Lower lobe of right lung (tissue), 2 donors: ENCODE data around the gene FRY. TPM values are rescaled to one million over a fixed set of nuclear protein-coding genes. Genes with fewer than 3 reads are reported as not detected.

Source experiments
- ATAC-seq, 2 donors: fragments of 200-7000 bp; cut with Tn5 transposase; one replicate each; pipeline ENCODE4 v1.9.1; 2020 to 2022; ENCODE audit warnings: mild to moderate bottlenecking in 2 of 2, moderate library complexity in 2 of 2
- DNase-seq: peaks from one replicate; pipeline ENCODE4 v3.0.0-alpha.2; 2020
- H3K27ac ChIP-seq: fragments of 200-600 bp; one replicate; pipeline ENCODE4 v1.8.0; 2022
- H3K27me3 ChIP-seq: fragments of 200-600 bp; one replicate; pipeline ENCODE4 v1.8.0; 2022; ENCODE audit warnings: low read depth
- H3K36me3 ChIP-seq: fragments of 200-600 bp; one replicate; pipeline ENCODE4 v1.8.0; 2022; ENCODE audit warnings: mild to moderate bottlenecking
- H3K4me1 ChIP-seq: fragments of 200-600 bp; one replicate; pipeline ENCODE4 v1.8.0; 2022
- H3K4me3 ChIP-seq: fragments of 200-600 bp; one replicate; pipeline ENCODE4 v1.8.0; 2022; ENCODE audit warnings: mild to moderate bottlenecking
- H3K9me3 ChIP-seq: fragments of 200-600 bp; one replicate; pipeline ENCODE4 v1.8.0; 2022
- intact Hi-C: fragments of 100-400 bp; cut with DNase I; formaldehyde crosslinking; loops from one replicate; pipeline ENCODE4 v1.11.0; 2022
- total RNA-seq: library from RNA; stranded (reverse); fragmentation: NEBNext Ultra II Directional; extraction: Animal tissue kit (Norgen Biotek cat#: 25700); gene quantifications from one replicate; pipeline ENCODE4 v1.2.1, GENCODE V29; 2021
- TF ChIP-seq, protein P1 (sequence below): fragments of 200-600 bp; IDR thresholded peaks from one replicate; pipeline ENCODE4 v1.8.0; 2022; ENCODE audit warnings: antibody characterized with exemption, mild to moderate bottlenecking
- donor health status: DM: no; HTN: yes; CAD: no; lungs with severe emphysema.

Gene FRY
- total RNA-seq, 1 donor from 2014 or later, result 93.7 TPM

GRCh38 chr13:32009362-32009761 lies 22.2 kb upstream of the FRY start:
- no peaks in the 10 kb centered on the region for H3K4me1 ChIP-seq
- ATAC-seq (no peak), DNase-seq (no peak)
- no peaks in the 10 kb centered on the region for H3K27me3 ChIP-seq
- H3K36me3 ChIP-seq, result no peaks in the 10 kb centered on the region
- no peaks in the 10 kb centered on the region for H3K9me3 ChIP-seq
- H3K27ac ChIP-seq, result no peak overlapping the region
- no peak overlapping the region for H3K4me3 ChIP-seq
- intact Hi-C loops, result no loop called here
- TF ChIP-seq, protein P1, sequence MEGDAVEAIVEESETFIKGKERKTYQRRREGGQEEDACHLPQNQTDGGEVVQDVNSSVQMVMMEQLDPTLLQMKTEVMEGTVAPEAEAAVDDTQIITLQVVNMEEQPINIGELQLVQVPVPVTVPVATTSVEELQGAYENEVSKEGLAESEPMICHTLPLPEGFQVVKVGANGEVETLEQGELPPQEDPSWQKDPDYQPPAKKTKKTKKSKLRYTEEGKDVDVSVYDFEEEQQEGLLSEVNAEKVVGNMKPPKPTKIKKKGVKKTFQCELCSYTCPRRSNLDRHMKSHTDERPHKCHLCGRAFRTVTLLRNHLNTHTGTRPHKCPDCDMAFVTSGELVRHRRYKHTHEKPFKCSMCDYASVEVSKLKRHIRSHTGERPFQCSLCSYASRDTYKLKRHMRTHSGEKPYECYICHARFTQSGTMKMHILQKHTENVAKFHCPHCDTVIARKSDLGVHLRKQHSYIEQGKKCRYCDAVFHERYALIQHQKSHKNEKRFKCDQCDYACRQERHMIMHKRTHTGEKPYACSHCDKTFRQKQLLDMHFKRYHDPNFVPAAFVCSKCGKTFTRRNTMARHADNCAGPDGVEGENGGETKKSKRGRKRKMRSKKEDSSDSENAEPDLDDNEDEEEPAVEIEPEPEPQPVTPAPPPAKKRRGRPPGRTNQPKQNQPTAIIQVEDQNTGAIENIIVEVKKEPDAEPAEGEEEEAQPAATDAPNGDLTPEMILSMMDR, result no peak

DNA sequence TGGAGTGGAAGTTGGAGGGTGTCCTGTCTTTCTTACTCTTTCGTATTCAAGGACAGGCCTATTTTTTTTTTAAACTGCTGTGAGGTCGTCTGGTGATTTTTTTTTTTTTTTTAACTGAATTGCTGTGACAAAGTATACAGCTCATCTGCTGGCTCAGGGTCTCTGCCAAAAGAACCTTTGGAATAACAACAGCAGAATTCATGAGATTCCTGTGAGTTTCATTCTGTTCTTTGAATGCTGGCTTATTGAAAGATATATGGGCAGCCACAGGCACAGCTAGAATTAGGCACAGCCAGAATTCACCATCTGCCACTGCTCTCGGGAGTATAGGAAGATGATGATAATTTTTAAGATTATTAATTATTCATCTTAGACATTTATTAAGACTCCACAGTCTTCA lies 21.4 kb upstream of the FRY start:
- TF ChIP-seq, protein P1, result no peak
- ATAC-seq, result no peak

GRCh38 chr13:32011971-32012370 lies 19.6 kb upstream of the FRY start:
- Histone ChIP-seq H3K27me3 (no peaks in the 10 kb centered on the region), H3K27ac (no peak overlapping the region), H3K36me3 (no peaks in the 10 kb centered on the region), H3K4me3 (no peak overlapping the region), H3K4me1 (no peaks in the 10 kb centered on the region), H3K9me3 (no peaks in the 10 kb centered on the region)
- ATAC-seq (no peak), DNase-seq (no peak)
- intact Hi-C loops, result no loop called here
- TF ChIP-seq, protein P1, result no peak

More for the DNA sequence above, 21.4 kb upstream of the FRY start:
- Histone ChIP-seq H3K27me3 (no peaks in the 10 kb centered on the region), H3K9me3 (no peaks in the 10 kb centered on the region), H3K4me1 (no peaks in the 10 kb centered on the region), H3K36me3 (no peaks in the 10 kb centered on the region), H3K27ac (no peak overlapping the region), H3K4me3 (no peak overlapping the region)
- intact Hi-C loops, result no loop called here
- DNase-seq, result no peak

DNA sequence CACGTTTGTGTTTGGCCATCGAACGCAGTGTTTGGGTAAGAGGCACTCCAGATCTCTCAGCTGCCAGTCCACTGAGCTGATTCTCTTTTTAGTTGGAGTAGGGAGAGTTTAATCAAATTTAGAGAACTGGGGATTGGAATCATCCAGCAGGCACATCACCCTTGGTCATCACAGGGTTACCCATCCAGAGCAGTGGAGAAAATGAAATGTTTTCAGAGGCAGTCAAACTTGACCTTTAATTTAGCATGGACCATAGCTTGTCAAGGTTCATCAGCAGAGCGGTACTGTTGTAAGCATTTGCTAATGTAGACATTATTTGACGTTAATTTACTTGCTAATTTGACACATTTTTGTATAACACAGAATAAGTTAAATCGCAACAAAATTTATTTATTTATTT lies 18.4 kb upstream of the FRY start:
- intact Hi-C loops, result no loop called here
- no peak overlapping the region for H3K27ac ChIP-seq
- H3K27me3 ChIP-seq, result no peaks in the 10 kb centered on the region
- TF ChIP-seq, protein P1, result no peak
- H3K4me3 ChIP-seq, result no peak overlapping the region
- no peak for DNase-seq
- no peaks in the 10 kb centered on the region for H3K36me3 ChIP-seq
- no peak for ATAC-seq
- H3K9me3 ChIP-seq, result no peaks in the 10 kb centered on the region
- no peaks in the 10 kb centered on the region for H3K4me1 ChIP-seq

DNA sequence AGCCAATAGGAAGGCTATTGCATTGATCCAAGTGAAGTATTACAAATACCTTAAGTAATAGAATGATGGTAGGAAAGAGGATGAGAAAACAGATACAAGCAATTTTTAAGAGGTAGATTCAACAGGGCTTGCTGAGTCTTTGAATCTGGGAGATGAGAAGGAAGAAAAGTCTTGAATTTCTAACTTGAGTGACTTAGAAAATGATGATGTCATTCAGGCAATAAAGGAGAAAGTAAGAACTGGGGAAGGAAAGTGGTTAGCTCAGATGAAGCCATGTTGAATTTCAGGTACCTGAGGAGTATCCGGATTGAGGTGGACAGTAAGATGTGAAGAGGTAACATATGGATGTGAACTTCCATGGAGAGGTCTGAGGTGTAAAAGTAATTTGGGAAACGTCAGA lies 15.5 kb upstream of the FRY start:
- TF ChIP-seq, protein P1, result no peak
- Histone ChIP-seq H3K4me1 (no peaks in the 10 kb centered on the region), H3K36me3 (no peaks in the 10 kb centered on the region), H3K27ac (no peak overlapping the region), H3K4me3 (no peak overlapping the region), H3K9me3 (no peaks in the 10 kb centered on the region), H3K27me3 (no peaks in the 10 kb centered on the region)
- intact Hi-C loops, result no loop called here
- ATAC-seq (no peak), DNase-seq (no peak)

DNA sequence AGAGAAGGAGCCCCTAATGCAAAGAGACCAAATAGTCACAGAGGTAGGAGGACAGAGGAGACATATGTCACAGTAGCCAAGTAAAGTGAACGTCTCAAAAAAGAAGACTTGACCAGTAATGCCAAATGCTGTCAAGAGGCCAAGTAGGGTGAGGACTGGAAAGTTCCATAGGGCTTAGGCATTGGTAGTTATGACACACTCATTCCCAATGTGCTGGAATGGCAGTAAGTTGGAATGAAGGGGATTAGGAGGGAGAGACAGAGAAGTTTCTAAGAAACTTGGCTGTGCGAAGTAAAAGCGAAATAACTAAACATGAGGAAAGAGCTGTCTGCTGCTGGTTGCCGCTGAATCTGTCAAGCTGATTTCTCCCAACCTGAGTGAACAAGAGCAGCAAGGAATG lies 14.9 kb upstream of the FRY start:
- Histone ChIP-seq H3K36me3 (no peaks in the 10 kb centered on the region), H3K27me3 (no peaks in the 10 kb centered on the region), H3K9me3 (no peaks in the 10 kb centered on the region), H3K4me1 (peaks cover 3% of the 10 kb centered on the region), H3K27ac (no peak overlapping the region), H3K4me3 (no peak overlapping the region)
- DNase-seq (no peak), ATAC-seq (no peak)
- TF ChIP-seq, protein P1, result no peak
- intact Hi-C loops, result no loop called here
